ENCODE data around the gene KANSL1. TPM values are rescaled to one million over a fixed set of nuclear protein-coding genes. Genes with fewer than 3 reads are reported as not detected.

KANSL1 gene
- total RNA-seq, 1 donor from 2014 or later: 78.5 TPM

DNA sequence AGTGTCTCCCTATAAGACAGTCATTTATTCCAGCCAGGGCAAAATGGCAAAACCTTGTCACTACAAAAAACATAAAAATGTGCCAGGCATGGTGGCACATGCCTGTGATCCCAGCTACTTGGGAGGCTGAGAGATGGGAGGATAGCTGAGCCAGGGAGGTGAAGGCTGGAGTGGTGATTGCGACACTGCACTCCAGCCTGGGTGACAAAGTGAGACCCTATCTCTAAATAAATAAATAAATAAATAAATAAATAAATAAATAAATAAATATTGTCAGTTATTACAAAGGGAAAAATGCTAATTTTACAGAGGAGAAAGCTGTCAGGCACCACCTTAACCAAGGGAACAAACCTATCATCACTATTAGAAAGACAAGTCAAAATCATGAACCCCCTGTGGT lies 118.7 kb downstream of the KANSL1 start:
- Histone ChIP-seq H3K27me3 (ENCODE audit: low read depth) (no peaks in the 10 kb centered on the region), H3K4me1 (peaks cover 18% of the 10 kb centered on the region), H3K4me3 (no peak overlapping the region), H3K27ac (no peak overlapping the region), H3K9me3 (no peaks in the 10 kb centered on the region), H3K36me3 (peaks cover 17% of the 10 kb centered on the region)
- intact Hi-C loops (cut with DNase I): no loop called here
- ATAC-seq (no peak), DNase-seq (no peak)
- TF ChIP-seq, protein P1, sequence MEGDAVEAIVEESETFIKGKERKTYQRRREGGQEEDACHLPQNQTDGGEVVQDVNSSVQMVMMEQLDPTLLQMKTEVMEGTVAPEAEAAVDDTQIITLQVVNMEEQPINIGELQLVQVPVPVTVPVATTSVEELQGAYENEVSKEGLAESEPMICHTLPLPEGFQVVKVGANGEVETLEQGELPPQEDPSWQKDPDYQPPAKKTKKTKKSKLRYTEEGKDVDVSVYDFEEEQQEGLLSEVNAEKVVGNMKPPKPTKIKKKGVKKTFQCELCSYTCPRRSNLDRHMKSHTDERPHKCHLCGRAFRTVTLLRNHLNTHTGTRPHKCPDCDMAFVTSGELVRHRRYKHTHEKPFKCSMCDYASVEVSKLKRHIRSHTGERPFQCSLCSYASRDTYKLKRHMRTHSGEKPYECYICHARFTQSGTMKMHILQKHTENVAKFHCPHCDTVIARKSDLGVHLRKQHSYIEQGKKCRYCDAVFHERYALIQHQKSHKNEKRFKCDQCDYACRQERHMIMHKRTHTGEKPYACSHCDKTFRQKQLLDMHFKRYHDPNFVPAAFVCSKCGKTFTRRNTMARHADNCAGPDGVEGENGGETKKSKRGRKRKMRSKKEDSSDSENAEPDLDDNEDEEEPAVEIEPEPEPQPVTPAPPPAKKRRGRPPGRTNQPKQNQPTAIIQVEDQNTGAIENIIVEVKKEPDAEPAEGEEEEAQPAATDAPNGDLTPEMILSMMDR (IDR thresholded peaks at IDR 0.05): no peak

DNA sequence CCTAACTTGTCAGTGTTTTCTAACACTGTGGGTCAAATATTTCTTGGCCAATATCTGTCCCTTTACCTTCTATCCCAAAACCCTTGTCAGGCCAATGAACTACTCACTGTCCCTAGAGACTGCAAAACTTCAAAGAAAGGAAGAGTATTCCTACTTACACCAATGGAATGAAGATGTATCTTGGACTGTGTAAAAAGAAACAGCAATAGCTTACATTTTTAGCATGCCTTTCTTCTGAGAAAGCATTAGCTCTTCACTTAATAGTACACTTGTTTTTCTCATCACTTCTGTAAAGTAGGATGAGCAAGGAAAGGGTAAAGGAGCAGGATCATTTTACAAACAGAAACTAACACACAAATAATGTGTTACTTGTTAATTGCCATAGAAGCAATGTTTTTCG lies 120.2 kb downstream of the KANSL1 start:
- ATAC-seq (no peak), DNase-seq (no peak)
- TF ChIP-seq, protein P1 (IDR thresholded peaks at IDR 0.05): no peak
- H3K4me3 ChIP-seq: no peak overlapping the region
- H3K36me3 ChIP-seq: peaks cover 27% of the 10 kb centered on the region
- no peaks in the 10 kb centered on the region for H3K9me3 ChIP-seq
- H3K4me1 ChIP-seq: peaks cover 7% of the 10 kb centered on the region
- no peaks in the 10 kb centered on the region for H3K27me3 ChIP-seq (ENCODE audit: low read depth)
- intact Hi-C loops (cut with DNase I): no loop called here
- no peak overlapping the region for H3K27ac ChIP-seq

DNA sequence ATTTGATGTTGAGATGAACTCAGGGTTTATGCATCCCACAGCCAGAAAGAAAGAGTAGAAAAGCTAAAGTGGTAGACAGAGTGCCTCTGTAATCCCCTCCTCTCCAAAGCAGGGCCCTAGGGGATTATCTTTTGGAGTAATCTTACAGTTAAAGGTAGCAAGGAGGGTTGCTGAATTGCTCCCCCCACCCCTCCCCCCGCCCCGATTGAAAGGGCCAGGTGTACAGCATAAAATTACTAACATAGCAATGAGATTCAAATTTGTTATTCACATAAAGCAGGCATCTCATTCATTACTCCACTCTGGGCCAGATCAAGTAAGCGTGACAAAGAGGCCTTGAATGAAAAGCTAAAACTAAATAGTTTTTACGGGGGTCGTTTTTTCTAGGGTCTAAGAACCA lies 121.4 kb downstream of the KANSL1 start:
- no peak overlapping the region for H3K4me3 ChIP-seq
- no peaks in the 10 kb centered on the region for H3K27me3 ChIP-seq (ENCODE audit: low read depth)
- peaks cover 6% of the 10 kb centered on the region for H3K4me1 ChIP-seq
- no peaks in the 10 kb centered on the region for H3K9me3 ChIP-seq
- intact Hi-C loops (cut with DNase I): no loop called here
- DNase-seq (no peak), ATAC-seq (no peak)
- H3K27ac ChIP-seq: no peak overlapping the region
- TF ChIP-seq, protein P1 (IDR thresholded peaks at IDR 0.05): no peak
- peaks cover 29% of the 10 kb centered on the region for H3K36me3 ChIP-seq

DNA sequence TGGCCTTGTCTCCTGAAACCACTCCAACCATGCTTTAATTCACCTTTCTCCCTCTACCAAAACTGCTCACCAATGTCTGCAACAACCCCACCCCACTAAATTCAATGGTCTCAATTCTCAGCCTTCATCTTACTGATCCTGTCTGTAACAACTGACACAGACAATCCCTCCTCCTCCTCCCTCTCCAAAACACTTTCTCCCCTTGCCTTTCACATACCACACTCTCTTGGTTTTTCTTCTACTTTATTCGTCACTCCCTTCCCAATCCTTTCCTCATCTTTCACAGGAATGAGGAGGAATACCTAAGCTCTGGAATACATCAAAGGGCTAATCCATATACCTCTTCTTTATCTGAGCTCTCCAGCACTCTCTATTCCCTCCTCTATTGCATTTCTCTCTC lies 128.8 kb downstream of the KANSL1 start:
- no peaks in the 10 kb centered on the region for H3K4me1 ChIP-seq
- H3K9me3 ChIP-seq: no peaks in the 10 kb centered on the region
- H3K4me3 ChIP-seq: no peak overlapping the region
- DNase-seq (no peak), ATAC-seq (no peak)
- intact Hi-C loops (cut with DNase I): no loop called here
- TF ChIP-seq, protein P1 (IDR thresholded peaks at IDR 0.05): no peak
- H3K36me3 ChIP-seq: peaks cover 70% of the 10 kb centered on the region
- no peak overlapping the region for H3K27ac ChIP-seq
- no peaks in the 10 kb centered on the region for H3K27me3 ChIP-seq (ENCODE audit: low read depth)

DNA sequence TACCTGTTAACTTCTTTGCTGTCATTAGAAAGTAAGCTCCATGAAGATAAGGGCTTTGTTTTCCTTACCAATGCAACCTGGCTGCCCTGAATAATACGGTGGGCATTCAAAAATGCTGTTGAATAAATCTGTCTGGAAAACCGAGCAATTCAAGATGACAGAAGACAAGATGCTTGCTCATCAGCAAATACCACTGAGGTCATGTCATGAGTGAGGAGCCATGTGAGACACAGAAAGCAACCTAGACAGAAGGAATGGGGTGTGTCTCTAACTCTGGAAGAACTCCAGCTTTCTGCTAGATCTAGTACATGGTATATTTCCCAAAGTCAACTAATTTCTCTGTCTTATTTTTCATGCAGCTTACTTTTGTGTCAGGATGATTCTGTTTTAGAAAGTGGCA lies 130.0 kb downstream of the KANSL1 start:
- no peak for DNase-seq
- peak in 1 of 2 donors; percentile 57 for ATAC-seq
- intact Hi-C loops (cut with DNase I): no loop called here
- peaks cover 67% of the 10 kb centered on the region for H3K36me3 ChIP-seq
- H3K27me3 ChIP-seq (ENCODE audit: low read depth): no peaks in the 10 kb centered on the region
- H3K4me1 ChIP-seq: no peaks in the 10 kb centered on the region
- no peak overlapping the region for H3K4me3 ChIP-seq
- TF ChIP-seq, protein P1 (IDR thresholded peaks at IDR 0.05): no peak
- no peak overlapping the region for H3K27ac ChIP-seq
- H3K9me3 ChIP-seq: no peaks in the 10 kb centered on the region

DNA sequence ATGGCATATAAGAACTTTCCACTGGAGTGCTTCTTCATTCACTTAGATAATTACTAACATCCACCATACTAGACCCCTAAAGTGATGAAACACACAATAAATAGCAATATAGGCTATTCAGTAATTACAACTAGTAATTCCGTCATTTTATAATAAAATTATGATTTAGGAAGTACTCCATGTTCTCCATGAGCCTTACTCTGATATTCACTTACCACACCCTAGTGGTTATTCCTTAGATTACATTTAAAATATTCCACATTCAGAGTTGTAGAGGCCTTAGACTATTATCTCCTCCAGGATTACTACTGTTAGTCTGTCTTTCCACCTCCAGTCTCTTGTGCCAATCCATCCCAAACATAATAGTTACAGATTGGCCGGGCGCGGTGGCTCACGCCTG lies 131.8 kb downstream of the KANSL1 start:
- Histone ChIP-seq H3K27me3 (ENCODE audit: low read depth) (no peaks in the 10 kb centered on the region), H3K4me1 (peaks cover 12% of the 10 kb centered on the region), H3K4me3 (no peak overlapping the region), H3K27ac (no peak overlapping the region), H3K9me3 (no peaks in the 10 kb centered on the region), H3K36me3 (peaks cover 61% of the 10 kb centered on the region)
- ATAC-seq (peak; percentile 51 to 60), DNase-seq (no peak)
- TF ChIP-seq, protein P1 (IDR thresholded peaks at IDR 0.05): peak; percentile 30
- intact Hi-C loops (cut with DNase I): no loop called here
